SK-N-SH treated with all-trans-retinoic acid at 6 μM for 48 hours (cell line): ENCODE data around the gene MAGEC3.

Experiments
- ARNTL ChIP-seq: fragments of 450-650 bp; formaldehyde crosslinking; IDR thresholded peaks from 2 replicates; pipeline ENCODE4 v1.5.0; 2020; ENCODE audit warnings: low read depth, mild to moderate bottlenecking, moderate library complexity, borderline replicate concordance
- BACH2 ChIP-seq: fragments of 250-450 bp; sonication (Bioruptor Pico); IDR thresholded peaks from 2 replicates; pipeline ENCODE4 v1.9.0; 2021; ENCODE audit warnings: mild to moderate bottlenecking, borderline replicate concordance
- CREB5 ChIP-seq: fragments of 250-450 bp; sonication (Bioruptor Pico); IDR thresholded peaks from 2 replicates; pipeline ENCODE4 v1.5.1; 2020; ENCODE audit warnings: low read depth, mild to moderate bottlenecking, moderate library complexity
- PPARA ChIP-seq: fragments of 250-450 bp; sonication (Bioruptor Pico); IDR thresholded peaks from 2 replicates; pipeline ENCODE4 v1.5.0; 2020; ENCODE audit warnings: mild to moderate bottlenecking, borderline replicate concordance
- RARB ChIP-seq: fragments of 250-450 bp; sonication (Bioruptor Pico); IDR thresholded peaks from 2 replicates; pipeline ENCODE4 v1.8.0; 2021; ENCODE audit warnings: mild to moderate bottlenecking, moderate library complexity
- TSHZ2 ChIP-seq: fragments of 250-450 bp; sonication (Bioruptor Pico); IDR thresholded peaks from 2 replicates; pipeline ENCODE4 v1.5.0; 2020; ENCODE audit warnings: mild to moderate bottlenecking, moderate library complexity
- ZC3H10 ChIP-seq: fragments of 250-450 bp; sonication (Bioruptor Pico); IDR thresholded peaks from 2 replicates; pipeline ENCODE4 v1.5.1; 2021; ENCODE audit warnings: mild to moderate bottlenecking, moderate library complexity
- ZFP30 ChIP-seq: fragments of 450-650 bp; formaldehyde crosslinking; IDR thresholded peaks from 2 replicates; pipeline ENCODE4 v1.5.0; 2022; ENCODE audit warnings: mild to moderate bottlenecking, moderate library complexity
- ZNF565 ChIP-seq: fragments of 450-650 bp; formaldehyde crosslinking; conservative IDR thresholded peaks from 2 replicates; pipeline ENCODE4 v1.5.0; 2020; ENCODE audit warnings: low read depth, mild to moderate bottlenecking, moderate library complexity
- ZNF8 ChIP-seq: fragments of 450-650 bp; formaldehyde crosslinking; IDR thresholded peaks from 2 replicates; pipeline ENCODE4 v1.5.0; 2020; ENCODE audit warnings: mild to moderate bottlenecking, moderate library complexity
- TF ChIP-seq, protein P1 (sequence below): fragments of 250-450 bp; sonication (Bioruptor Pico); IDR thresholded peaks from 2 replicates; pipeline ENCODE4 v1.8.0; 2020; ENCODE audit warnings: mild to moderate bottlenecking, moderate library complexity, borderline replicate concordance

DNA sequence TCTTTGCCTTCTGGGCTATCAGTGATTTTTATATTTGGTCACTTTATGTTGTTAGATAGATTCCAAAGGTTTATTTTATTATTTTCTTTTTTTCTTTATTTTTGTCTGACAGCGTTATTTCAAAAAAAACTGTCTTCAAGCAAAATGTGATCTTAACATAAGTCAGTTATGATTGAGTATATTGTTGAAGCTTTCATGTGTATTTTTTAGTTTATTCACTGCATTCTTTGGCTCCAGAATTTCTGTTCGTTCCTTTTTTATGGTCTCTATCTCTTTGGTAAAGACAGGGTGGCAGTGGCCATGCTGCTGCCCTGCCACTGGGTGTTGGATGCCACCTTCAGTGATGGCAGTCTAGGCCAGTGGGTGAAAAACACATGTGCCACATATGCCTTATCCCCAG lies at the start of gene MAGEC3:
- TF ChIP-seq ZNF565: no peak
- no peak for TF ChIP-seq ZC3H10 (CRISPR knock-in tag)
- no peak for TF ChIP-seq ZFP30 (CRISPR knock-in tag)
- no peak for TF ChIP-seq BACH2 (CRISPR knock-in tag)
- TF ChIP-seq RARB (CRISPR knock-in tag): no peak
- TF ChIP-seq TSHZ2 (CRISPR knock-in tag): no peak
- TF ChIP-seq CREB5: no peak
- TF ChIP-seq, protein P1, sequence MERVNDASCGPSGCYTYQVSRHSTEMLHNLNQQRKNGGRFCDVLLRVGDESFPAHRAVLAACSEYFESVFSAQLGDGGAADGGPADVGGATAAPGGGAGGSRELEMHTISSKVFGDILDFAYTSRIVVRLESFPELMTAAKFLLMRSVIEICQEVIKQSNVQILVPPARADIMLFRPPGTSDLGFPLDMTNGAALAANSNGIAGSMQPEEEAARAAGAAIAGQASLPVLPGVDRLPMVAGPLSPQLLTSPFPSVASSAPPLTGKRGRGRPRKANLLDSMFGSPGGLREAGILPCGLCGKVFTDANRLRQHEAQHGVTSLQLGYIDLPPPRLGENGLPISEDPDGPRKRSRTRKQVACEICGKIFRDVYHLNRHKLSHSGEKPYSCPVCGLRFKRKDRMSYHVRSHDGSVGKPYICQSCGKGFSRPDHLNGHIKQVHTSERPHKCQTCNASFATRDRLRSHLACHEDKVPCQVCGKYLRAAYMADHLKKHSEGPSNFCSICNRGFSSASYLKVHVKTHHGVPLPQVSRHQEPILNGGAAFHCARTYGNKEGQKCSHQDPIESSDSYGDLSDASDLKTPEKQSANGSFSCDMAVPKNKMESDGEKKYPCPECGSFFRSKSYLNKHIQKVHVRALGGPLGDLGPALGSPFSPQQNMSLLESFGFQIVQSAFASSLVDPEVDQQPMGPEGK: no peak
- no peak for TF ChIP-seq PPARA (CRISPR knock-in tag)
- no peak for TF ChIP-seq ARNTL (CRISPR knock-in tag)
- no peak for TF ChIP-seq ZNF8 (CRISPR knock-in tag)
